SK-N-SH (cell line): Measurements from ENCODE around the gene ASB18.

Experiments
- GABPA ChIP-seq: IDR thresholded peaks from 2 replicates; pipeline ENCODE4 v1.4.0; 2012; ENCODE audit warnings: low read depth, mild to moderate bottlenecking
- MXI1 ChIP-seq: IDR thresholded peaks from 2 replicates; pipeline ENCODE4 v1.6.1; 2012; ENCODE audit warnings: mild to moderate bottlenecking, low read depth, low read length, improper control_type of control experiment
- SIN3A ChIP-seq: IDR thresholded peaks from 2 replicates; pipeline ENCODE4 v1.6.1; 2012; ENCODE audit warnings: low read depth, mild to moderate bottlenecking, low read length, moderate library complexity, borderline replicate concordance
- TF ChIP-seq, protein P1 (sequence below): fragments of 200-600 bp; sonication (generic); IDR thresholded peaks from 2 replicates; pipeline ENCODE4 v1.6.1; 2017; ENCODE audit warnings: antibody characterized with exemption, mild to moderate bottlenecking, moderate library complexity

DNA sequence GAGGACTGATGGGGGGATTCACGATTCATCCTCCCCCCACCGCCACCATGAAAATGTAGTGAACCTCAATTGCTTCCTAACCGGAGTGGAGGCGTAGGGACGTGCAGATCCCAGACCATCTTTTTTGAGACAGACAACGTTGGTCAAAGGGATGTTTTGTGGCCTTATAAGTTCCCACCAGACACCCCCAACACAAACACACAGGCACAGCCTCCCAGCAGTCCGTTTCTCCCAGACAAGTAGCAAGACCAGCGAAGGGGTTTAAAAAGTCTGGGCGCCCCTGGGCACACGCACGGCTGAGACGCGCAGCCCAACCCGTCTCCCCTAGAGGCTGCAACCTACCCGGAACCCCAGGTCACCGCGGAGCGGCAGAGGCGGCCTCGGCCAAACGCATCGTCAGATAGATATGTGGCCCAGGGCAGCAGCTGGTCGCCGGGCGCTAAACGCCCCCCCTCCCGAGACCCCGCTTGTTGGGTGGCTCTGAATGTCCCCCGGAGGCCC is 97.4 kb downstream of the ASB18 start:
- TF ChIP-seq SIN3A (no peak), GABPA (no peak), MXI1 (no peak)
- TF ChIP-seq, protein P1, sequence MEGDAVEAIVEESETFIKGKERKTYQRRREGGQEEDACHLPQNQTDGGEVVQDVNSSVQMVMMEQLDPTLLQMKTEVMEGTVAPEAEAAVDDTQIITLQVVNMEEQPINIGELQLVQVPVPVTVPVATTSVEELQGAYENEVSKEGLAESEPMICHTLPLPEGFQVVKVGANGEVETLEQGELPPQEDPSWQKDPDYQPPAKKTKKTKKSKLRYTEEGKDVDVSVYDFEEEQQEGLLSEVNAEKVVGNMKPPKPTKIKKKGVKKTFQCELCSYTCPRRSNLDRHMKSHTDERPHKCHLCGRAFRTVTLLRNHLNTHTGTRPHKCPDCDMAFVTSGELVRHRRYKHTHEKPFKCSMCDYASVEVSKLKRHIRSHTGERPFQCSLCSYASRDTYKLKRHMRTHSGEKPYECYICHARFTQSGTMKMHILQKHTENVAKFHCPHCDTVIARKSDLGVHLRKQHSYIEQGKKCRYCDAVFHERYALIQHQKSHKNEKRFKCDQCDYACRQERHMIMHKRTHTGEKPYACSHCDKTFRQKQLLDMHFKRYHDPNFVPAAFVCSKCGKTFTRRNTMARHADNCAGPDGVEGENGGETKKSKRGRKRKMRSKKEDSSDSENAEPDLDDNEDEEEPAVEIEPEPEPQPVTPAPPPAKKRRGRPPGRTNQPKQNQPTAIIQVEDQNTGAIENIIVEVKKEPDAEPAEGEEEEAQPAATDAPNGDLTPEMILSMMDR = no peak
